Measurements from ENCODE around the gene MMP28. TPM values are rescaled to one million over a fixed set of nuclear protein-coding genes. Genes with fewer than 3 reads are reported as not detected.

The MMP28 gene
- polyA plus RNA-seq (2013, experiment 1 of 4), result not detected
- polyA plus RNA-seq (2013, experiment 2 of 4), result 1.2 TPM
- 0.43 TPM for polyA plus RNA-seq (2013, experiment 3 of 4)
- not detected for polyA plus RNA-seq (2013, experiment 4 of 4)

- Histone ChIP-seq H3K27me3 (ENCODE audit: control insufficient read depth, insufficient read depth, low read length, poor library complexity, severe bottlenecking) (peaks cover 71% of the 10 kb centered on the region), H3K36me3 (ENCODE audit: control insufficient read depth, insufficient read depth, low read length) (no peaks in the 10 kb centered on the region), H3K27ac (ENCODE audit: insufficient read depth, low read depth, low read length, poor library complexity, severe bottlenecking) (no peak within 1 kb of the TSS), H3K4me3 (ENCODE audit: insufficient read depth, low read depth, low read length) (peak within 1 kb of the TSS; percentile 42), H3K4me1 (ENCODE audit: control insufficient read depth, insufficient read depth, low read length) (no peaks in the 10 kb centered on the region), H3K9me3 (ENCODE audit: control insufficient read depth, low read length) (no peaks in the 10 kb centered on the region)
- 1 to 2% methylated on average over 89 of the region's 89 CpGs for WGBS, 2 experiments
Observed at GRCh38 chr17:35795007-35795870, at the start of gene MMP28. Gene MMP28 (minus strand): TSS chr17:35795641. CDS start chr17:35795377, 264 bp downstream.

GRCh38 chr17:35844547-35844946 is 49.1 kb upstream of the MMP28 start:
- Histone ChIP-seq H3K27ac (ENCODE audit: insufficient read depth, low read depth, low read length, poor library complexity, severe bottlenecking) (no peak overlapping the region), H3K4me1 (ENCODE audit: control insufficient read depth, insufficient read depth, low read length) (no peaks in the 10 kb centered on the region), H3K4me3 (ENCODE audit: insufficient read depth, low read depth, low read length) (no peak overlapping the region), H3K27me3 (ENCODE audit: control insufficient read depth, insufficient read depth, low read length, poor library complexity, severe bottlenecking) (no peaks in the 10 kb centered on the region), H3K36me3 (ENCODE audit: control insufficient read depth, insufficient read depth, low read length) (peaks cover 69% of the 10 kb centered on the region), H3K9me3 (ENCODE audit: control insufficient read depth, low read length) (no peaks in the 10 kb centered on the region)
- WGBS, 2 experiments, result 96 to 98% methylated on average over 19 of the region's 19 CpGs

- WGBS, 2 experiments, result 100% methylated on average over 2 of the region's 2 CpGs
- peaks cover 75% of the 10 kb centered on the region for H3K36me3 ChIP-seq (ENCODE audit: control insufficient read depth, insufficient read depth, low read length)
Observed at GRCh38 chr17:35843698-35844097, 48.3 kb upstream of the MMP28 start.

GRCh38 chr17:35842239-35842638 is 46.8 kb upstream of the MMP28 start:
- Histone ChIP-seq H3K4me3 (ENCODE audit: insufficient read depth, low read depth, low read length) (no peak overlapping the region), H3K36me3 (ENCODE audit: control insufficient read depth, insufficient read depth, low read length) (peaks cover 82% of the 10 kb centered on the region), H3K4me1 (ENCODE audit: control insufficient read depth, insufficient read depth, low read length) (no peaks in the 10 kb centered on the region), H3K27ac (ENCODE audit: insufficient read depth, low read depth, low read length, poor library complexity, severe bottlenecking) (no peak overlapping the region), H3K27me3 (ENCODE audit: control insufficient read depth, insufficient read depth, low read length, poor library complexity, severe bottlenecking) (no peaks in the 10 kb centered on the region), H3K9me3 (ENCODE audit: control insufficient read depth, low read length) (no peaks in the 10 kb centered on the region)
- WGBS, 2 experiments, result 94 to 97% methylated on average over 5 of the region's 5 CpGs

More at GRCh38 chr17:35843698-35844097, 48.3 kb upstream of the MMP28 start:
- no peak overlapping the region for H3K27ac ChIP-seq (ENCODE audit: insufficient read depth, low read depth, low read length, poor library complexity, severe bottlenecking)
- H3K4me1 ChIP-seq (ENCODE audit: control insufficient read depth, insufficient read depth, low read length), result no peaks in the 10 kb centered on the region
- H3K9me3 ChIP-seq (ENCODE audit: control insufficient read depth, low read length), result no peaks in the 10 kb centered on the region
- H3K4me3 ChIP-seq (ENCODE audit: insufficient read depth, low read depth, low read length), result no peak overlapping the region
- no peaks in the 10 kb centered on the region for H3K27me3 ChIP-seq (ENCODE audit: control insufficient read depth, insufficient read depth, low read length, poor library complexity, severe bottlenecking)

GRCh38 chr17:35841505-35841904 is 46.1 kb upstream of the MMP28 start:
- H3K9me3 ChIP-seq (ENCODE audit: control insufficient read depth, low read length), result no peaks in the 10 kb centered on the region
- H3K4me3 ChIP-seq (ENCODE audit: insufficient read depth, low read depth, low read length), result no peak overlapping the region
- no peaks in the 10 kb centered on the region for H3K27me3 ChIP-seq (ENCODE audit: control insufficient read depth, insufficient read depth, low read length, poor library complexity, severe bottlenecking)
- H3K4me1 ChIP-seq (ENCODE audit: control insufficient read depth, insufficient read depth, low read length), result no peaks in the 10 kb centered on the region
- WGBS, 2 experiments, result 90 to 91% methylated on average over 4 of the region's 4 CpGs
- H3K36me3 ChIP-seq (ENCODE audit: control insufficient read depth, insufficient read depth, low read length), result peaks cover 87% of the 10 kb centered on the region
- no peak overlapping the region for H3K27ac ChIP-seq (ENCODE audit: insufficient read depth, low read depth, low read length, poor library complexity, severe bottlenecking)

- H3K27me3 ChIP-seq (ENCODE audit: control insufficient read depth, insufficient read depth, low read length, poor library complexity, severe bottlenecking), result no peaks in the 10 kb centered on the region
- H3K27ac ChIP-seq (ENCODE audit: insufficient read depth, low read depth, low read length, poor library complexity, severe bottlenecking), result no peak overlapping the region
- H3K9me3 ChIP-seq (ENCODE audit: control insufficient read depth, low read length), result no peaks in the 10 kb centered on the region
- no peaks in the 10 kb centered on the region for H3K4me1 ChIP-seq (ENCODE audit: control insufficient read depth, insufficient read depth, low read length)
- 80 to 100% methylated on average over 1 to 3 of the region's 3 CpGs for WGBS, 2 experiments
- H3K4me3 ChIP-seq (ENCODE audit: insufficient read depth, low read depth, low read length), result no peak overlapping the region
- peaks cover 88% of the 10 kb centered on the region for H3K36me3 ChIP-seq (ENCODE audit: control insufficient read depth, insufficient read depth, low read length)
Observed at GRCh38 chr17:35841101-35841500, 45.7 kb upstream of the MMP28 start.

- Histone ChIP-seq H3K36me3 (ENCODE audit: control insufficient read depth, insufficient read depth, low read length) (peaks cover 54% of the 10 kb centered on the region), H3K27ac (ENCODE audit: insufficient read depth, low read depth, low read length, poor library complexity, severe bottlenecking) (no peak overlapping the region)
Observed at GRCh38 chr17:35825206-35825605, 29.8 kb upstream of the MMP28 start.

GRCh38 chr17:35821308-35821707 is 25.9 kb upstream of the MMP28 start:
- 93 to 99% methylated on average over 2 of the region's 2 CpGs for WGBS, 2 experiments
- Histone ChIP-seq H3K4me1 (ENCODE audit: control insufficient read depth, insufficient read depth, low read length) (no peaks in the 10 kb centered on the region), H3K27ac (ENCODE audit: insufficient read depth, low read depth, low read length, poor library complexity, severe bottlenecking) (no peak overlapping the region), H3K36me3 (ENCODE audit: control insufficient read depth, insufficient read depth, low read length) (peaks cover 49% of the 10 kb centered on the region), H3K4me3 (ENCODE audit: insufficient read depth, low read depth, low read length) (no peak overlapping the region), H3K9me3 (ENCODE audit: control insufficient read depth, low read length) (no peaks in the 10 kb centered on the region), H3K27me3 (ENCODE audit: control insufficient read depth, insufficient read depth, low read length, poor library complexity, severe bottlenecking) (no peaks in the 10 kb centered on the region)

More at GRCh38 chr17:35825206-35825605, 29.8 kb upstream of the MMP28 start:
- WGBS, 2 experiments, result 100% methylated on average over 1 of the region's 1 CpG; no CpG with 5 or more reads in 1 of the 2 experiments
- no peak overlapping the region for H3K4me3 ChIP-seq (ENCODE audit: insufficient read depth, low read depth, low read length)
- no peaks in the 10 kb centered on the region for H3K9me3 ChIP-seq (ENCODE audit: control insufficient read depth, low read length)
- H3K4me1 ChIP-seq (ENCODE audit: control insufficient read depth, insufficient read depth, low read length), result no peaks in the 10 kb centered on the region
- no peaks in the 10 kb centered on the region for H3K27me3 ChIP-seq (ENCODE audit: control insufficient read depth, insufficient read depth, low read length, poor library complexity, severe bottlenecking)

- Histone ChIP-seq H3K4me3 (ENCODE audit: insufficient read depth, low read depth, low read length) (no peak overlapping the region), H3K36me3 (ENCODE audit: control insufficient read depth, insufficient read depth, low read length) (peaks cover 33% of the 10 kb centered on the region)
- 100% methylated on average over 1 of the region's 1 CpG for WGBS, 2 experiments
Observed at GRCh38 chr17:35819455-35819854, 24.0 kb upstream of the MMP28 start.

GRCh38 chr17:35817196-35817595 is 21.8 kb upstream of the MMP28 start:
- no peak overlapping the region for H3K27ac ChIP-seq (ENCODE audit: insufficient read depth, low read depth, low read length, poor library complexity, severe bottlenecking)
- H3K4me1 ChIP-seq (ENCODE audit: control insufficient read depth, insufficient read depth, low read length), result no peaks in the 10 kb centered on the region
- H3K4me3 ChIP-seq (ENCODE audit: insufficient read depth, low read depth, low read length), result no peak overlapping the region
- peaks cover 18% of the 10 kb centered on the region for H3K36me3 ChIP-seq (ENCODE audit: control insufficient read depth, insufficient read depth, low read length)
- H3K27me3 ChIP-seq (ENCODE audit: control insufficient read depth, insufficient read depth, low read length, poor library complexity, severe bottlenecking), result no peaks in the 10 kb centered on the region
- WGBS, 2 experiments, result 100% methylated on average over 1 of the region's 1 CpG; no CpG with 5 or more reads in 1 of the 2 experiments
- no peaks in the 10 kb centered on the region for H3K9me3 ChIP-seq (ENCODE audit: control insufficient read depth, low read length)

More at GRCh38 chr17:35819455-35819854, 24.0 kb upstream of the MMP28 start:
- H3K9me3 ChIP-seq (ENCODE audit: control insufficient read depth, low read length), result no peaks in the 10 kb centered on the region
- no peaks in the 10 kb centered on the region for H3K27me3 ChIP-seq (ENCODE audit: control insufficient read depth, insufficient read depth, low read length, poor library complexity, severe bottlenecking)
- no peak overlapping the region for H3K27ac ChIP-seq (ENCODE audit: insufficient read depth, low read depth, low read length, poor library complexity, severe bottlenecking)
- no peaks in the 10 kb centered on the region for H3K4me1 ChIP-seq (ENCODE audit: control insufficient read depth, insufficient read depth, low read length)
